H9 (cell line): Measurements from ENCODE around the gene AQP12A. TPM values are rescaled to one million over a fixed set of nuclear protein-coding genes. Genes with fewer than 3 reads are reported as not detected.
A peak's percentile ranks its signal among the peaks of the same experiment; 100 is the strongest.

Experiments
- DNase-seq: peaks from one replicate; pipeline ENCODE4 v3.0.0-alpha.2; 2017
- H2AFZ ChIP-seq: one replicate; pipeline ENCODE4 v1.6.1; 2013; ENCODE audit warnings: mild to moderate bottlenecking, low read length, control low read depth, moderate library complexity
- H2AK5ac ChIP-seq: 2 replicates; pipeline ENCODE4 v1.6.1; 2013; ENCODE audit warnings: low read length, control low read depth, mixed read lengths; ENCODE audit not compliant: insufficient read length
- H2BK120ac ChIP-seq: one replicate; pipeline ENCODE4 v1.6.1; 2013; ENCODE audit warnings: low read depth, mild to moderate bottlenecking, low read length, control low read depth, inconsistent platforms; ENCODE audit not compliant: poor library complexity, severe bottlenecking
- H2BK12ac ChIP-seq: 2 replicates; pipeline ENCODE4 v1.6.1; 2013; ENCODE audit warnings: low read length, control low read depth, mixed read lengths, low read depth; ENCODE audit not compliant: insufficient read length
- H2BK15ac ChIP-seq: 2 replicates; pipeline ENCODE4 v1.6.1; 2013; ENCODE audit warnings: low read depth, low read length, control low read depth
- H2BK20ac ChIP-seq: one replicate; pipeline ENCODE4 v1.6.1; 2013; ENCODE audit warnings: low read depth, mild to moderate bottlenecking, low read length, control low read depth, inconsistent platforms; ENCODE audit not compliant: poor library complexity, severe bottlenecking
- H2BK5ac ChIP-seq: 2 replicates; pipeline ENCODE4 v1.6.1; 2013; ENCODE audit warnings: low read length, control low read depth, mixed read lengths; ENCODE audit not compliant: insufficient read length
- H3K14ac ChIP-seq: 2 replicates; pipeline ENCODE4 v1.6.1; 2013; ENCODE audit warnings: low read length, control low read depth; ENCODE audit not compliant: insufficient read depth
- H3K18ac ChIP-seq: 2 replicates; pipeline ENCODE4 v1.6.1; 2013; ENCODE audit warnings: low read depth, mild to moderate bottlenecking, mixed read lengths, low read length, control low read depth; ENCODE audit not compliant: insufficient read length
- H3K23ac ChIP-seq: 2 replicates; pipeline ENCODE4 v1.6.1; 2013; ENCODE audit warnings: low read length, control low read depth, mixed read lengths, low read depth; ENCODE audit not compliant: insufficient read length
- H3K23me2 ChIP-seq: 2 replicates; pipeline ENCODE4 v1.6.1; 2013; ENCODE audit warnings: low read depth, mild to moderate bottlenecking, mixed read lengths, low read length, control low read depth; ENCODE audit not compliant: insufficient read length, poor library complexity, severe bottlenecking
- H3K27ac ChIP-seq: 2 replicates; pipeline ENCODE4 v1.5.1; 2013; ENCODE audit warnings: low read length, control low read depth, mixed read lengths, low read depth; ENCODE audit not compliant: insufficient read length
- H3K27me3 ChIP-seq: 2 replicates; pipeline ENCODE4 v1.6.1; 2013; ENCODE audit warnings: low read length, control low read depth, inconsistent platforms; ENCODE audit not compliant: insufficient read depth
- H3K4ac ChIP-seq: 2 replicates; pipeline ENCODE4 v1.6.1; 2013; ENCODE audit warnings: low read depth, mild to moderate bottlenecking, control low read depth, inconsistent platforms, low read length, moderate library complexity
- H3K4me1 ChIP-seq: 2 replicates; pipeline ENCODE4 v1.6.1; 2013; ENCODE audit warnings: low read length, control low read depth, inconsistent platforms; ENCODE audit not compliant: insufficient read depth
- H3K4me2 ChIP-seq: 2 replicates; pipeline ENCODE4 v1.6.1; 2013; ENCODE audit warnings: low read length, control low read depth, mixed read lengths; ENCODE audit not compliant: insufficient read length, insufficient read depth
- H3K56ac ChIP-seq: 2 replicates; pipeline ENCODE4 v1.6.1; 2013; ENCODE audit warnings: low read depth, mild to moderate bottlenecking, mixed read lengths, low read length, control low read depth; ENCODE audit not compliant: insufficient read length
- H3K79me1 ChIP-seq: 2 replicates; pipeline ENCODE4 v1.6.1; 2013; ENCODE audit warnings: low read depth, mild to moderate bottlenecking, moderate library complexity, low read length, control low read depth, inconsistent platforms; ENCODE audit not compliant: insufficient read depth, poor library complexity, severe bottlenecking
- H3K79me2 ChIP-seq: 2 replicates; pipeline ENCODE4 v1.6.1; 2013; ENCODE audit warnings: low read length, control low read depth, inconsistent platforms; ENCODE audit not compliant: insufficient read depth
- H3K9ac ChIP-seq: 2 replicates; pipeline ENCODE4 v1.6.1; 2013; ENCODE audit warnings: low read length, control low read depth, mixed read lengths; ENCODE audit not compliant: insufficient read length; ENCODE audit errors: extremely low read depth
- H3K9me3 ChIP-seq: one replicate; pipeline ENCODE4 v1.6.1; 2013; ENCODE audit warnings: low read depth, low read length, inconsistent platforms; ENCODE audit not compliant: control insufficient read depth
- H3T11ph ChIP-seq: one replicate; pipeline ENCODE4 v1.6.1; 2013; ENCODE audit warnings: mild to moderate bottlenecking, low read length, control low read depth, inconsistent platforms
- H4K20me1 ChIP-seq: one replicate; pipeline ENCODE4 v1.6.1; 2013; ENCODE audit not compliant: control insufficient read depth, insufficient read length, insufficient read depth
- H4K5ac ChIP-seq: 2 replicates; pipeline ENCODE4 v1.6.1; 2013; ENCODE audit warnings: low read depth, mild to moderate bottlenecking, mixed read lengths, low read length, control low read depth; ENCODE audit not compliant: insufficient read length
- H4K8ac ChIP-seq: replicated peaks from 2 replicates; pipeline ENCODE4 v1.6.1; 2013; ENCODE audit warnings: low read length, control low read depth, mixed read lengths, low read depth; ENCODE audit not compliant: insufficient read length
- H4K91ac ChIP-seq: 2 replicates; pipeline ENCODE4 v1.6.1; 2013; ENCODE audit warnings: low read depth, mild to moderate bottlenecking, moderate library complexity, mixed read lengths, low read length, control low read depth; ENCODE audit not compliant: insufficient read length
- H3K27ac Mint-ChIP-seq, 3 experiments: 2 replicates in 2 of 3; 3 replicates in 1 of 3; pipeline ENCODE4 v1.8.0; 2020 to 2021; ENCODE audit warnings: mixed read lengths in 3 of 3, mild to moderate bottlenecking in 1 of 3, moderate library complexity in 1 of 3
- H3K27me3 Mint-ChIP-seq: 2 replicates; pipeline ENCODE4 v1.8.0; 2021; ENCODE audit warnings: low read depth, mild to moderate bottlenecking, moderate library complexity, mixed read lengths
- H3K36me3 Mint-ChIP-seq, 3 experiments: 2 replicates in 2 of 3; 3 replicates in 1 of 3; pipeline ENCODE4 v1.8.0; 2020 to 2021; ENCODE audit warnings: low read depth in 3 of 3, mixed read lengths in 3 of 3; ENCODE audit not compliant: insufficient read depth in 1 of 3
- H3K4me1 Mint-ChIP-seq, 2 experiments: 2 replicates each; pipeline ENCODE4 v1.8.0; 2020; ENCODE audit warnings: mixed read lengths in 2 of 2
- H3K4me3 Mint-ChIP-seq, 2 experiments: 2 replicates in 1 of 2; 3 replicates in 1 of 2; pipeline ENCODE4 v1.8.0; 2020 to 2021; ENCODE audit warnings: mild to moderate bottlenecking in 2 of 2, mixed read lengths in 2 of 2, moderate library complexity in 1 of 2
- H3K9me3 Mint-ChIP-seq, 2 experiments: 2 replicates in 1 of 2; 3 replicates in 1 of 2; pipeline ENCODE4 v1.8.0; 2020; ENCODE audit warnings: mild to moderate bottlenecking in 2 of 2, mixed read lengths in 2 of 2, moderate library complexity in 1 of 2
- WGBS: extraction: QIAGEN DNeasy Blood & Tissue Kit; methylation state at CpG from one replicate; pipeline ENCODE4 v1.1.7; 2013; ENCODE audit warnings: missing lambda C conversion rate, low lambda C conversion rate, mixed read lengths; ENCODE audit not compliant: insufficient read length; ENCODE audit errors: extremely low coverage; 5-methylcytosine and 5-hydroxymethylcytosine counted together
- total RNA-seq: library from RNA; stranded (reverse); gene quantifications from 2 replicates; pipeline ENCODE4 v1.2.1, GENCODE V29; 2021
- TF ChIP-seq, protein P1 (sequence below): fragments of 200-600 bp; sonication (generic); conservative IDR thresholded peaks from 3 replicates; pipeline ENCODE4 v1.8.0; 2021; ENCODE audit warnings: antibody characterized with exemption, mild to moderate bottlenecking

Gene AQP12A
- total RNA-seq, 1 experiment from 2014 or later = not detected

DNA sequence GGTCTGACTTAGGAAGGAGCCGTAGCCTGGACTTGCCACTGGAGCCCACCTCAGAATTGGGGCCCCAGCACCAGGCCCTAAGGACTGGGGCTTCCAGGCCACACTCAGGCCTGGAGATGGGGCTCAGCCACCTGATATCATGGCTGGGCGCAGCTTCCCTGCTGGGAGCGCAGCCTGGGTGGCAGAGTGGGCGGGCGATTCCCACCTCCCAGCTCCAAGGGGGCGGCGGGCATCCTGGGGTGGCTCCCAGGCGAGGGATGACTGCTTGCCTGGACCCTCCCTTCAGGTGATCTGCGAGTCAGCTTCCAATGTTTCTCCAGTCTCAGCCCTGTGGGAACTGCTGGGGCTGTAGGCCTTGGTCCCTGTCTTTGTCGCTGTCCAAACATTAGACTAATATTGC is 46.3 kb upstream of the AQP12A start:
- no peak overlapping the region for H2BK120ac ChIP-seq
- whole genome bisulfite sequencing = no CpG with 5 or more reads among the region's 10 CpGs
- H3K79me2 ChIP-seq = no peaks in the 10 kb centered on the region
- no peak overlapping the region for H4K91ac ChIP-seq
- no peaks in the 10 kb centered on the region for H3K9me3 ChIP-seq
- H2AK5ac ChIP-seq = no peak overlapping the region
- H2BK15ac ChIP-seq = no peak overlapping the region
- no peak overlapping the region for H3K4ac ChIP-seq
- peak; percentile 8 for DNase-seq
- H2BK20ac ChIP-seq = no peak overlapping the region
- H3K23me2 ChIP-seq = no peaks in the 10 kb centered on the region
- no peak overlapping the region for H3T11ph ChIP-seq
- no peak overlapping the region for H4K5ac ChIP-seq
- no peak overlapping the region for H3K56ac ChIP-seq
- H3K4me1 ChIP-seq = no peaks in the 10 kb centered on the region
- no peaks in the 10 kb centered on the region for H3K36me3 Mint-ChIP-seq
- no peak overlapping the region for H2AFZ ChIP-seq
- H2BK12ac ChIP-seq = no peak overlapping the region
- TF ChIP-seq, protein P1, sequence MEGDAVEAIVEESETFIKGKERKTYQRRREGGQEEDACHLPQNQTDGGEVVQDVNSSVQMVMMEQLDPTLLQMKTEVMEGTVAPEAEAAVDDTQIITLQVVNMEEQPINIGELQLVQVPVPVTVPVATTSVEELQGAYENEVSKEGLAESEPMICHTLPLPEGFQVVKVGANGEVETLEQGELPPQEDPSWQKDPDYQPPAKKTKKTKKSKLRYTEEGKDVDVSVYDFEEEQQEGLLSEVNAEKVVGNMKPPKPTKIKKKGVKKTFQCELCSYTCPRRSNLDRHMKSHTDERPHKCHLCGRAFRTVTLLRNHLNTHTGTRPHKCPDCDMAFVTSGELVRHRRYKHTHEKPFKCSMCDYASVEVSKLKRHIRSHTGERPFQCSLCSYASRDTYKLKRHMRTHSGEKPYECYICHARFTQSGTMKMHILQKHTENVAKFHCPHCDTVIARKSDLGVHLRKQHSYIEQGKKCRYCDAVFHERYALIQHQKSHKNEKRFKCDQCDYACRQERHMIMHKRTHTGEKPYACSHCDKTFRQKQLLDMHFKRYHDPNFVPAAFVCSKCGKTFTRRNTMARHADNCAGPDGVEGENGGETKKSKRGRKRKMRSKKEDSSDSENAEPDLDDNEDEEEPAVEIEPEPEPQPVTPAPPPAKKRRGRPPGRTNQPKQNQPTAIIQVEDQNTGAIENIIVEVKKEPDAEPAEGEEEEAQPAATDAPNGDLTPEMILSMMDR = no peak
- no peaks in the 10 kb centered on the region for H3K27me3 ChIP-seq
- H3K4me2 ChIP-seq = no peak overlapping the region
- no peak overlapping the region for H3K23ac ChIP-seq
- H3K4me3 Mint-ChIP-seq = no peak overlapping the region
- no peak overlapping the region; the same call in 1 of the 2 replicates for H3K14ac ChIP-seq
- no peak overlapping the region for H3K27ac ChIP-seq
- H3K4me1 Mint-ChIP-seq = peaks cover 9 to 17% of the 10 kb centered on the region in 2 experiments
- no peaks in the 10 kb centered on the region for H3K79me1 ChIP-seq
- H3K27me3 Mint-ChIP-seq = peaks cover 41% of the 10 kb centered on the region
- H4K20me1 ChIP-seq = no peaks in the 10 kb centered on the region
- H4K8ac ChIP-seq = no peak overlapping the region
- no peak overlapping the region for H3K9ac ChIP-seq
- H2BK5ac ChIP-seq = no peak overlapping the region
- H3K18ac ChIP-seq = no peak overlapping the region
- H3K9me3 Mint-ChIP-seq = no peaks in the 10 kb centered on the region; a peak in 2 of 5 replicates
- H3K27ac Mint-ChIP-seq = no peak overlapping the region
